GM18508 (cell line): ENCODE measurements around the gene FBXW4.
"Not testable (repeated sequence)": the region's sequence is repeated elsewhere in the genome, so short reads cannot be mapped to it uniquely, and the experiment has no call there.

Experiments
- ATAC-seq: cut with Tn5 transposase; IDR thresholded peaks from one replicate; pipeline ENCODE4 v1.9.1; 2021; ENCODE audit warnings: moderate number of reproducible peaks; ENCODE audit not compliant: insufficient read depth, unreplicated experiment

The FBXW4 gene

GRCh38 chr10:101663097-101663496, 31.9 kb downstream of the FBXW4 start:
- ATAC-seq: no peak

- no peak for ATAC-seq
Observed at GRCh38 chr10:101660256-101660655, 34.7 kb downstream of the FBXW4 start.

GRCh38 chr10:101658975-101659374, 36.0 kb downstream of the FBXW4 start:
- ATAC-seq: no peak

DNA sequence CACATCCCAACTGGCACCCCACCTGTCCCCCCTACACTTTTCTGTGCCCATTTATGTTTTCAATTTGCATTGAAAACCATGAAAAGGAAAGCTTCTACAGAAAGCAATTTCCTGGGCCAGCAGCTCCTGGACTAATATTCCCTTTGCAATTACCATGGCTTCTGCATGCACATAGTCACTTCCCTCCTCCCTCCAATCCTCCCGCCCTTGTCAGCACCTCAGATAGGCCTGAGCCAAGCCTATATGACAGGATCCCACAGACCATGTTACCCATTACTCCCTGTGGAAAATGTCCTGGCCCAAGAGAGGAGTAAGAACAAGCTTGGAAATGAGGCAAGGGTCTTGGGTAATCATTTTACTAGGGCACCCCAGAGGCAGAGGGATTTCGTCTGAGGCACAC, 38.1 kb downstream of the FBXW4 start:
- no peak for ATAC-seq

GRCh38 chr10:101655570-101655969, 39.4 kb downstream of the FBXW4 start:
- no peak for ATAC-seq

DNA sequence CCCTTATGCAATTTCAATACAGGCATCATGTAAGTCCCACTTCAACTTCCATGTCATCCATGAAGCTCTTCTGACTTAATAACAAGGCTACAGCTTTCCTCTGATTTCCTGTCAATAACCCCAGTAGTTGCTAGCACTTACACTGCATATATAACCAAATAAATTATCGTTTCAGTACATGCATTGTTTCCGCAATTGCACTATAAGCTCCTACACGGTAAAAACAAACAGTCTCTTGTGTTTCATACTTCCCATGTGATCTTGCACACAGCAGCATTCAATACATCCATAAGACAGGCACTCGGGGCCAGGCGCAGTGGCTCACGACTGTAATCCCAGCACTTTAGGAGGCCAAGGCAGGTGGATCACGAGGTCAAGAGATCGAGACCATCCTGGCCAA, 41.4 kb downstream of the FBXW4 start:
- ATAC-seq: no peak

DNA sequence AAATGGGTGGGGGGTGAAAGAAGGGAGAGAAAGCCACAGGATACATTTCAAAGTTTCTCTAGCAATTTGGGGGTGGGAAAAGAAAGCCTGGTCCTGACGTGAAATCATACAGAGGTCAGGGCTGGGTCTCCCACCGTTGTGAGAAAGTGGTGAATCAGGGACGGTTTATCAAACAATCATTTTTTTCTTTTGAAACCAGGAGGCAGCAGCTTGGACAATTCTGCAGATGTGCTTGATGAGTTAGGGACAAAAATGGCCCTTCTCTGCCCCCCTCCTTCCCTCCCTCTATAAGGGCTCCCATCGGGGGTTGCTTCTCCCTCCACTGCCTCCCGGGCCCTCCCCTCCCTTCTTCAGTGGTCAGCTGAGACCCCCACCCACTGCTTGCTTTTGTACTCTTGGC, 43.6 kb downstream of the FBXW4 start:
- no peak for ATAC-seq

DNA sequence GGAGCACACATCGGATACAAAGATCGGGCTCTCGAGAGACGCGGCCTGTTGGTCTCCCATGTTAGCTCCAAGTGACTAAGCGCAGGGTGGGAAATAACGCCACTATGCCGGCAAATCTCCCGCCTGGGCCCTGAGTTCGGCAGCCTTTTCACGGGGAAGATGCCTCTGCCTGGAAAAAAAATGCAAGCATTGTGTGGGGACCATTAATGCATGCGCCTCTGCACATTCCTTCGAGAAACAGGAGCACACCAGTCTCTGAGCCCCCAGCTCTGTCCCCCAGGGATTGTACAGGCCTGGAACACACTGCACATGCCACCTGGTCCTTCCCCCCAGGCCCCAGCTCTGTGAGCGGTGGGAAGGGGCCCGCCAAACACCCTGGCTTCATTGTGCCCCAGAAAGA, 44.1 kb downstream of the FBXW4 start:
- ATAC-seq: no peak

DNA sequence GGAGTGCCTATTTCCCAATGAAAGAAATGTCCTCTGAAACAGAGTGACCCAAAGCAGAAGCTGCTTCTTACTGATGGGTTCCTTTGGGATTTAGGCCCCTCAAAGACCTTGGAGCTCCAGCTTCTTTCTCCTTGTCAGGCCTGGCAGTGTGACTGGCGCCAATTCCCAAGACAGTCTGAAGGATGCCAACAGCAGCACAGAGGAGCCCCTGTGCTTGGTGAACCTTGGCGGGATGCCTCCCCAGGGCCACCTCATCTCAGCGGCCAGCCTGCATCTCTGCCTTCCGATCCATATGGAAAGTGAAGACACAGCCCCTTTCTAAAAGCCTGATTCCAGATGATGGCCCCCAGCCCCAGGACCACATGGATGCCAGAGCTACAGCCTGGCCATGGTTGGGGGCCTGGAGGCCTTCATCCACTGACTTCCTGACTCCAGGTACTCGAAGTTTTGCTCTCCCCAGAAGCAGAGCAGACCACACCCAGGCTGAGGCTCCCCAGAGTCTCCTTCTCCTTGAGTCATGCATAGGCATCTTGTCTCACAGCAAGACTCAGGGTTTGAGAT, 45.4 kb downstream of the FBXW4 start:
- no peak for ATAC-seq

GRCh38 chr10:101647255-101647654, 47.7 kb downstream of the FBXW4 start:
- ATAC-seq: no peak

- no peak for ATAC-seq
Observed at GRCh38 chr10:101646364-101646763, 48.6 kb downstream of the FBXW4 start.

DNA sequence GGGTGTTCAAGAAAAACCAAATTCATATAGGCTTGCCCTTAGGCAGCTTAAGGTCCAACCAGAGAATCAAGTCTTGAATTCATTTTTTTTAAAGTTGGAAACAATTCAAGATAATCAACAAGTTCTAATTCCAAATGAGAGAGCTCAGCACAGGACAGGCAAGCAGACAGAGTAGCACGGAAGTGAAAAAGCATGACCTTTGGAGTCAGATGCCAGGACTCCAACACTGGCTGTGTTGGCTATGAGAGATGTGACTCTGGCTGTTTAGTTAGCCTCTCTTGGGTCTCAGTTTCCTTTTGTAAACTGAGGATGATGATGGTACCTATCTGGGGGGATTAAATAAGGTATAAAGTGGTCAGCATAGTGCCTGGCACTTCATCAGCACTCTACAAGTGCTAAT, 49.3 kb downstream of the FBXW4 start:
- no peak for ATAC-seq

GRCh38 chr10:101644002-101644401, 51.0 kb downstream of the FBXW4 start:
- ATAC-seq: no peak

GRCh38 chr10:101643546-101643945, 51.4 kb downstream of the FBXW4 start:
- no peak for ATAC-seq

DNA sequence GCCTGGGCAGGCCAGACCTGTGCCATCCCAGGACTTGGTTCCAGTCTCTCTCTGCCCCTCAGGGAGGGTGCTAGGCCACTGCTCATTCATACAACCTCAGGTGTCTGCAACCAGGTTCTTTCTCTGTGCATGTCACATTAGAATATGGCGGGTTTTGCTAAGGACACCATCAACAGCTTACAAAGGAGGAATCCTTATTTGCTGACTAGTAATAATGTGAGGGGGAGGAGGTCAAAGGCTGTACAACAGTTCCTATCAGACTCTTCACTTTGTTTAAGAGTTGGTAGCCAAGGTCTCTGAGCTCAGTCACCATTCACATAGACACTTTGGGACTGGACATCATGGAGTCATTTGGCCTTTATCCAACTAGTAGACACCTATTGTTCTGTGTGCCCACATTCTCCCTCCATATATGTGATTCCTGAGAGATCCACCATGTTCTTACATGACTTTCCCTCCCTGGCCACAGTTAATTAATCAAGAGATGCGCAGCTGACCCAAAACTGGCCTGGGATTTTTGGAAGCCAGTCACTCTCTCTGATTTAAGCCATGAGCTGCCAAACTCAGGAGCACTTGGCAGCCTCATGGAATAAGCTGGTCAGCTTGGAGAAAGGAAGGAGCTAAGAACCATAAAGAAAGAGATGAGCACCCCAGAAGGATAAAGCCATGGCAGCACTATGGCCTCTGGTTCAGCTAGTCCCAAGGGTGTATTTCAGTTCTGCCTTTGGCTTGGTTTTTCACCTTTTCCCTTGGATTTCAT, 55.6 kb downstream of the FBXW4 start:
- no peak for ATAC-seq

DNA sequence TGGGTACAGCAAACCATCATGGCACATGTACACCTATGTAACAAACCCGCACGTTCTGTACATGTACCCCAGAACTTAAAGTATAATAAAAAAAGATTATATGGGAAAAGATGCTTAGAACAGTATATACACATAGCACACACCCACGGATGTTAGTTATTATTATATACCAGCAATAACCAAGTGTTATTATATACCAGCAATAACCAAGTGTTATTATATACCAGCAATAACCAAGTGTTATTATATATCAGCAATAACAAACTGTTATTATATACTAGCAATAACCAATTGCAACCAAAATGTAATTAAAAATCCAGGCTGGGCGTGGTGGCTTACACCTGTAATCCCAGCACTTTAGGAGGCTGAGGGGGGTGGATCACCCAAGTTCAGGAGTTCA, 61.5 kb downstream of the FBXW4 start:
- not testable (repeated sequence) for ATAC-seq

DNA sequence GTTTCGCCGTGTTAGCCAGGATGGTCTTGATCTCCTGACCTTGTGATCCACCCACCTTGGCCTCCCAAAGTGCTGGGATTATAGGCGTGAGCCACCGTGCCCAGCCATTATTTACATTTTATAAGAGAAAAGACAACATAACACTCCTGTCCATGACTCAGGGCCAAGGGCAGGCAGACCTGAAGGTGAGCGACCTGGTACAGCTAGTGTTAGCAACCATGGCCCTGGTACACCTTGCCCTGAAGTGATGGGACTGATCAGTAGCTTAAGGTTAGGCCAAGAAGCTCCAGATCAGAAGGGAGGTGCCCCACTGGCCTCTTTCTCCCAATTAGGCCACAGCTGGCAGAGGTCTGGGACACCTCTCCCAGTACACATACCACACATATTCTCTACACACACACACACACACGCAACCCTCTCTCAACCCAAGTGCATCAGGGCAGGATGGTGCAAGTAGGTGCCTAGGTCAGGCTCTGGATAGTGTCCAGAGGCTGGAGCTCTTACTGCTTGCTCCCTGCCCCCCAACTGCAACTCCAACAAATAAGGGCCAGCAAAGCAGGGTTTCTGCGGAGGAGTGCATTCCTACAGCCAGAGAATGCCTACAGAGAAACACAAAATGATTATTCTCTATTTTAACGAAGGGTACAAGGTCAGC, 63.0 kb downstream of the FBXW4 start:
- ATAC-seq: no peak

- no peak for ATAC-seq
Observed at GRCh38 chr10:101630633-101630920, 64.4 kb downstream of the FBXW4 start.

DNA sequence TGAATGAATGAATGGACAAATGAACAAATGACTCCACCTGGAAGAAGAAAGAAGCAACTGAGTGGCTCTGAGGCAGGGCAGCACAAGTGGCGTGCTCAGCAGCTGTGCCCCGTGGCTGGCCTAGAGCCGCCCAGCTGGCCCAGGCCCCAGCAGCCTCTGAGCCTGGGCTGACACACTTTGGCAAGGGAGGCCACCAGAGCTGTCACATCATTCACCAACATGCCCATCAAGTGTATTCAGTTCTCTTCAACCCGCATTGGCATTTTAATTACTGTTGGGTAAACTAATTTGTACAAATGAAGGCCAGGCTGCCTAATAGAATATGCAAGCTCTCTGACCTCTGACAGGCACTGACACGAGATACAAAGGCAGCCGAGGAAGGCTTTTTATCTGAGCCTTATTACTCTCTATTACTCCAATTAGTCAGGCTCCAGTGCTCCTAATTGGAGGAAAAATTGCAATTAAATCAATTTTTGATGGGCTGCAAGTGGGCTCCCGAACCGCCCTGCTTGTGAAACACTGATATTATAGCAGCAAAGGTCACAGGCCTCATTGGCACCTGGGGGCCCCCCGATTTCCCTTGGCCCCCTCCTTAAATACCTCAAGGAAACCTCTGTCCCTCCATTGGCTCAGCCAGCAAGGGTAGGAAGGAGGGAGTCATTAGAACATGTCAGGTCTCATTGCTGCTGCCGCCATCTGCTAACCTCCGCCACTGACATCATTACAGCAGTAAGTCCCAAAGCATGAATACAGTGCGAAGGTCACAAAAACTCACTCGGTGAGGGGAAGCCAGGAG, 64.9 kb downstream of the FBXW4 start:
- ATAC-seq: no peak

DNA sequence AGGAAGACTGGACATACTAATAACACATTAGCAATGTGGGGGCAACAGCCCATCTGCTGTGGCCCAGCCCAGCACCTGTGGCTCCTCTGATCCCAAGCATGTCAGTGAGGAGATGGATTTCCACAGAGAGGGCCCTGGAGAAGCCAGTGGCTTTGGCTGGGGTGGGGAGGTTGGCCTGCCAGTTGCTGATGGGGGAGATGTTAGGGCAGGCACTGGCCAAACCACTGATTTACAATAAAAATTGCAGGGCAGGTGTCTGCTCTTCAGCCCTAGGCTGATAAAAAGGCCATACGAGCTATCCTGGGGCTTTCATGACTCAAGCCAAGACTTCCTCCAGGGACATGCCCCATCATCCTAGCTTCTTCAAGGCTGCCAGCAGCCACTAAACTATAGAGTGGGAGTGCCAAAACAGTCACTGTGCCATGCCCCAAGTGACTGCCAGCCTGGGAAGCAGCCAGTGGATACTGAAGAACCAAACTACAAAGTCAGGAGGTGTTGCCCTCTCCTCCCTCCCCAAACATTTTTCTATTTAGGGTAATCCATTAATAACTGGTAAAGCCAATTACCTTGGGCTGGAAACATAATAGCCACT, 69.1 kb downstream of the FBXW4 start:
- ATAC-seq: no peak
